ENCODE measurements around the gene DENND1A. TPM values are rescaled to one million over a fixed set of nuclear protein-coding genes. Genes with fewer than 3 reads are reported as not detected.

The DENND1A gene
- total RNA-seq, 4 donors from 2014 or later = 15.8 to 33.5 (median 23.9) TPM

- Histone ChIP-seq H3K36me3 (peaks cover 18% of the 10 kb centered on the region), H3K27me3 (no peaks in the 10 kb centered on the region), H3K4me3 (no peak overlapping the region), H3K4me1 (peaks cover 3% of the 10 kb centered on the region), H3K27ac (no peak overlapping the region), H3K9me3 (no peaks in the 10 kb centered on the region)
- DNase-seq (ENCODE audit: low spot score in 2 of 2) = no peak
- WGBS = 86% methylated on average over 8 of the region's 8 CpGs
- TF ChIP-seq POLR2A (IDR thresholded peaks at IDR 0.05) = no peak
- TF ChIP-seq EP300 (IDR thresholded peaks at IDR 0.05) = no peak
- no peak for TF ChIP-seq CTCF (IDR thresholded peaks at IDR 0.05)
- no peak for TF ChIP-seq POLR2AphosphoS5 (IDR thresholded peaks at IDR 0.05)
Observed at GRCh38 chr9:123416176-123416575, 513.8 kb downstream of the DENND1A start.

GRCh38 chr9:123414936-123415930 lies 514.7 kb downstream of the DENND1A start:
- no peak for DNase-seq (ENCODE audit: low spot score in 2 of 2)
- WGBS = 61% methylated on average over 18 of the region's 23 CpGs

GRCh38 chr9:123414204-123414603 lies 515.7 kb downstream of the DENND1A start:
- Histone ChIP-seq H3K9me3 (no peaks in the 10 kb centered on the region), H3K4me3 (no peak overlapping the region), H3K36me3 (peaks cover 3% of the 10 kb centered on the region), H3K27me3 (no peaks in the 10 kb centered on the region), H3K4me1 (peaks cover 3% of the 10 kb centered on the region), H3K27ac (no peak overlapping the region)
- no peak for TF ChIP-seq POLR2A (IDR thresholded peaks at IDR 0.05)
- TF ChIP-seq EP300 (IDR thresholded peaks at IDR 0.05) = no peak
- TF ChIP-seq POLR2AphosphoS5 (IDR thresholded peaks at IDR 0.05) = no peak
- no peak for TF ChIP-seq CTCF (IDR thresholded peaks at IDR 0.05)
- no peak for DNase-seq (ENCODE audit: low spot score in 2 of 2)
- WGBS = 92% methylated on average over 7 of the region's 7 CpGs

More at GRCh38 chr9:123414936-123415930, 514.7 kb downstream of the DENND1A start:
- H3K4me1 ChIP-seq = peaks cover 3% of the 10 kb centered on the region
- no peak overlapping the region for H3K4me3 ChIP-seq
- no peak for TF ChIP-seq POLR2A (IDR thresholded peaks at IDR 0.05)
- no peak for TF ChIP-seq EP300 (IDR thresholded peaks at IDR 0.05)
- no peaks in the 10 kb centered on the region for H3K27me3 ChIP-seq
- no peaks in the 10 kb centered on the region for H3K9me3 ChIP-seq
- no peak overlapping the region for H3K27ac ChIP-seq
- peaks cover 11% of the 10 kb centered on the region for H3K36me3 ChIP-seq

GRCh38 chr9:123412171-123412820 lies 517.6 kb downstream of the DENND1A start:
- H3K27me3 ChIP-seq = no peaks in the 10 kb centered on the region
- no peak overlapping the region for H3K4me3 ChIP-seq
- WGBS = 92% methylated on average over 18 of the region's 18 CpGs
- TF ChIP-seq CTCF (IDR thresholded peaks at IDR 0.05) (no peak), EP300 (IDR thresholded peaks at IDR 0.05) (no peak), POLR2AphosphoS5 (IDR thresholded peaks at IDR 0.05) (no peak), POLR2A (IDR thresholded peaks at IDR 0.05) (no peak)
- no peaks in the 10 kb centered on the region for H3K9me3 ChIP-seq
- H3K27ac ChIP-seq = no peak overlapping the region
- no peak for DNase-seq (ENCODE audit: low spot score in 2 of 2)
- peaks cover 3% of the 10 kb centered on the region for H3K4me1 ChIP-seq
- H3K36me3 ChIP-seq = peaks cover 3% of the 10 kb centered on the region

GRCh38 chr9:123411636-123412035 lies 518.3 kb downstream of the DENND1A start:
- peaks cover 3% of the 10 kb centered on the region for H3K36me3 ChIP-seq
- peaks cover 3% of the 10 kb centered on the region for H3K4me1 ChIP-seq
- no peaks in the 10 kb centered on the region for H3K27me3 ChIP-seq
- TF ChIP-seq POLR2AphosphoS5 (IDR thresholded peaks at IDR 0.05) (no peak), CTCF (IDR thresholded peaks at IDR 0.05) (no peak), POLR2A (IDR thresholded peaks at IDR 0.05) (no peak), EP300 (IDR thresholded peaks at IDR 0.05) (no peak)
- H3K9me3 ChIP-seq = no peaks in the 10 kb centered on the region
- no peak overlapping the region for H3K27ac ChIP-seq
- WGBS = 94% methylated on average over 11 of the region's 11 CpGs
- no peak overlapping the region for H3K4me3 ChIP-seq
- DNase-seq (ENCODE audit: low spot score in 2 of 2) = no peak
